OCI-LY7 (cell line): ENCODE data around the gene CXCL6. TPM values are rescaled to one million over a fixed set of nuclear protein-coding genes. Genes with fewer than 3 reads are reported as not detected.

Experiments used
- BruUV-seq: library from RNA; stranded (reverse); fragments of 400-500 nt; replicated peaks from 2 replicates; lab custom pipeline; 2021; lab: Mats Ljungman, UMichigan
- CTCF ChIA-PET: fragments of 300-600 bp; sonication (Branson Sonifier 250); formaldehyde crosslinking; loops from one replicate; lab custom pipeline; 2022; ENCODE audit warnings: antibody characterized with exemption; ENCODE audit not compliant: unreplicated experiment; lab: Charles Lee
- POLR2A ChIA-PET: fragments of 300-600 bp; sonication (Branson Sonifier 250); formaldehyde crosslinking; loops from one replicate; lab custom pipeline; 2022; ENCODE audit warnings: antibody characterized with exemption; lab: Charles Lee
- DNase-seq: peaks from one replicate; pipeline ENCODE4 v3.0.0-alpha.2; 2015; ENCODE audit warnings: low spot score
- H2AFZ ChIP-seq: fragments of 200-600 bp; sonication (generic), shearing (Covaris generic); 2 replicates; pipeline ENCODE4 v1.6.1; 2014; ENCODE audit warnings: mild to moderate bottlenecking, antibody characterized with exemption, low read length, moderate library complexity
- H3K27ac ChIP-seq: fragments of 200-600 bp; sonication (generic); 2 replicates; pipeline ENCODE4 v1.5.1; 2014; ENCODE audit warnings: mixed run types, low read depth, mild to moderate bottlenecking, moderate library complexity, low read length, inconsistent platforms; ENCODE audit not compliant: poor library complexity, severe bottlenecking
- H3K36me3 ChIP-seq: fragments of 200-600 bp; sonication (generic); 2 replicates; pipeline ENCODE4 v1.6.1; 2014; ENCODE audit warnings: mild to moderate bottlenecking, antibody characterized with exemption, low read length, moderate library complexity, mixed read lengths; ENCODE audit not compliant: insufficient read depth
- H3K4me1 ChIP-seq: fragments of 200-600 bp; sonication (generic); 2 replicates; pipeline ENCODE4 v1.5.1; 2014; ENCODE audit warnings: mild to moderate bottlenecking, low read length; ENCODE audit not compliant: insufficient read depth, poor library complexity, severe bottlenecking
- H3K4me2 ChIP-seq: fragments of 200-600 bp; sonication (generic); 2 replicates; pipeline ENCODE4 v1.6.1; 2014; ENCODE audit warnings: mild to moderate bottlenecking, low read length
- H3K4me3 ChIP-seq: fragments of 200-600 bp; sonication (generic); 2 replicates; pipeline ENCODE4 v1.5.1; 2014; ENCODE audit warnings: mild to moderate bottlenecking, low read depth, low read length; ENCODE audit not compliant: poor library complexity, severe bottlenecking
- H3K79me2 ChIP-seq: fragments of 200-600 bp; sonication (generic); 2 replicates; pipeline ENCODE4 v1.6.1; 2016; ENCODE audit warnings: low read depth, mild to moderate bottlenecking, low read length, moderate library complexity, mixed read lengths; ENCODE audit not compliant: insufficient read depth
- H3K9me2 ChIP-seq: fragments of 200-600 bp; sonication (generic); 2 replicates; pipeline ENCODE4 v1.6.1; 2016; ENCODE audit warnings: mild to moderate bottlenecking, low read length, mixed read lengths; ENCODE audit not compliant: insufficient read depth
- H3K9me3 ChIP-seq: fragments of 200-600 bp; sonication (generic); 2 replicates; pipeline ENCODE4 v1.6.1; 2014; ENCODE audit warnings: mild to moderate bottlenecking, mixed run types, low read length, mixed read lengths
- H4K20me1 ChIP-seq: fragments of 200-600 bp; sonication (generic); 2 replicates; pipeline ENCODE4 v1.6.1; 2014; ENCODE audit warnings: mild to moderate bottlenecking, antibody characterized with exemption, low read length, moderate library complexity, mixed read lengths; ENCODE audit not compliant: insufficient read depth
- EZH2phosphoT487 ChIP-seq: fragments of 200-600 bp; sonication (generic); IDR thresholded peaks from 2 replicates; pipeline ENCODE4 v1.6.1; 2018; ENCODE audit warnings: low read depth, borderline replicate concordance, mild to moderate bottlenecking, mixed run types, antibody characterized with exemption, low read length, moderate library complexity, mixed read lengths
- intact Hi-C: fragments of 100-400 bp; cut with micrococcal nuclease; formaldehyde crosslinking; loops from one replicate; pipeline ENCODE4 v1.10.0; 2022; ENCODE audit not compliant: unreplicated experiment
- total RNA-seq, 2 experiments: library from RNA; depleted of rRNA in 1 of 2; stranded (reverse); fragments of >200 nt in 1 of 2; shearing (Covaris generic) in 1 of 2; gene quantifications; 2 replicates each; pipeline ENCODE4 v1.2.3, GENCODE V29; 2014 to 2022
- TF ChIP-seq, protein P1 (sequence below): fragments of 200-600 bp; sonication (generic); conservative IDR thresholded peaks from 2 replicates; pipeline ENCODE4 v1.5.1; 2014; ENCODE audit warnings: mild to moderate bottlenecking, antibody characterized with exemption, low read length, moderate library complexity, mixed read lengths

The CXCL6 gene
- total RNA-seq, 2 experiments from 2014 or later = not detected

DNA sequence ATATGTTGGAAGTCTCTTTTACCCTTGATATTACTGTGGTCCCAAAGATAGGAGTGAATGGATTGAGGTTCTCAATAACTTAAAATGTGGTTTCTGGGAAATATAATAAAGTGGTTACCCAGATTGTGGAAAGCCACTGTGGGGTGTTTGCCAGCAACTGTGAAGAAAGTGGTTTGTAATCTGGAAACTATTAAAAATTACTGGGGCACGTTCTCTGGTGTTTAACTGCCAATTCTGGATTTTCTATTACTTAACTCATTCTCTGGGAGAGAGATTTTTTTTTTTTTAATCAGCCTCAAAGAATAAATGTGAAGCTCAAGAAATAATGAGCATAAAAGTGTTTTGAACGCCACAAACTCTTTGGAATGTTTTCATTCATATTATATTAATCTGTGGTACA lies 4.9 kb upstream of the CXCL6 start:
- ChIA-PET CTCF (no interaction called here), POLR2A (no interaction called here)
- H3K79me2 ChIP-seq = no peaks in the 10 kb centered on the region
- H3K4me3 ChIP-seq = no peak overlapping the region
- H3K4me2 ChIP-seq = no peak overlapping the region
- no peaks in the 10 kb centered on the region for H3K9me2 ChIP-seq
- intact Hi-C loops = no loop called here
- TF ChIP-seq, protein P1, sequence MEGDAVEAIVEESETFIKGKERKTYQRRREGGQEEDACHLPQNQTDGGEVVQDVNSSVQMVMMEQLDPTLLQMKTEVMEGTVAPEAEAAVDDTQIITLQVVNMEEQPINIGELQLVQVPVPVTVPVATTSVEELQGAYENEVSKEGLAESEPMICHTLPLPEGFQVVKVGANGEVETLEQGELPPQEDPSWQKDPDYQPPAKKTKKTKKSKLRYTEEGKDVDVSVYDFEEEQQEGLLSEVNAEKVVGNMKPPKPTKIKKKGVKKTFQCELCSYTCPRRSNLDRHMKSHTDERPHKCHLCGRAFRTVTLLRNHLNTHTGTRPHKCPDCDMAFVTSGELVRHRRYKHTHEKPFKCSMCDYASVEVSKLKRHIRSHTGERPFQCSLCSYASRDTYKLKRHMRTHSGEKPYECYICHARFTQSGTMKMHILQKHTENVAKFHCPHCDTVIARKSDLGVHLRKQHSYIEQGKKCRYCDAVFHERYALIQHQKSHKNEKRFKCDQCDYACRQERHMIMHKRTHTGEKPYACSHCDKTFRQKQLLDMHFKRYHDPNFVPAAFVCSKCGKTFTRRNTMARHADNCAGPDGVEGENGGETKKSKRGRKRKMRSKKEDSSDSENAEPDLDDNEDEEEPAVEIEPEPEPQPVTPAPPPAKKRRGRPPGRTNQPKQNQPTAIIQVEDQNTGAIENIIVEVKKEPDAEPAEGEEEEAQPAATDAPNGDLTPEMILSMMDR = no peak
- no peak for TF ChIP-seq EZH2phosphoT487
- H2AFZ ChIP-seq = no peak overlapping the region
- no TSS peak for BruUV-seq
- no peaks in the 10 kb centered on the region for H4K20me1 ChIP-seq
- H3K27ac ChIP-seq = no peak overlapping the region
- no peaks in the 10 kb centered on the region for H3K4me1 ChIP-seq
- H3K9me3 ChIP-seq = no peaks in the 10 kb centered on the region
- no peak for DNase-seq
- H3K36me3 ChIP-seq = no peaks in the 10 kb centered on the region

GRCh38 chr4:73832651-73833237 lies 3.7 kb upstream of the CXCL6 start:
- no peak overlapping the region for H3K4me3 ChIP-seq

GRCh38 chr4:73839071-73839470 lies 2.6 kb downstream of the CXCL6 start:
- no peak overlapping the region for H3K4me3 ChIP-seq
- H3K27ac ChIP-seq = no peak overlapping the region
- H3K4me1 ChIP-seq = no peaks in the 10 kb centered on the region
- H4K20me1 ChIP-seq = no peaks in the 10 kb centered on the region
- H2AFZ ChIP-seq = no peak overlapping the region
- no peaks in the 10 kb centered on the region for H3K36me3 ChIP-seq
- intact Hi-C loops = no loop called here
- no peak for TF ChIP-seq EZH2phosphoT487
- TF ChIP-seq, protein P1 = no peak
- BruUV-seq = no TSS peak
- CTCF ChIA-PET = no interaction called here
- no peak overlapping the region for H3K4me2 ChIP-seq
- no peaks in the 10 kb centered on the region for H3K79me2 ChIP-seq
- POLR2A ChIA-PET = interaction anchor here (1.1 kb wide), 1 partner anchor 17 kb away, joined by 3 read pairs; no protein-coding TSS in a partner anchor
- H3K9me2 ChIP-seq = no peaks in the 10 kb centered on the region
- H3K9me3 ChIP-seq = no peaks in the 10 kb centered on the region
- no peak for DNase-seq

More at GRCh38 chr4:73832651-73833237, 3.7 kb upstream of the CXCL6 start:
- no peak overlapping the region for H3K4me2 ChIP-seq
- H4K20me1 ChIP-seq = no peaks in the 10 kb centered on the region
- ChIA-PET POLR2A (interaction anchor here (1.6 kb wide), 1 partner anchor 10 kb away, joined by 3 read pairs; no protein-coding TSS in a partner anchor), CTCF (no interaction called here)
- H3K9me2 ChIP-seq = no peaks in the 10 kb centered on the region
- no peaks in the 10 kb centered on the region for H3K4me1 ChIP-seq
- DNase-seq = no peak
- no peaks in the 10 kb centered on the region for H3K9me3 ChIP-seq
- intact Hi-C loops = no loop called here
- TF ChIP-seq, protein P1 = no peak
- TF ChIP-seq EZH2phosphoT487 = no peak
- no peaks in the 10 kb centered on the region for H3K79me2 ChIP-seq
- no TSS peak for BruUV-seq
- no peaks in the 10 kb centered on the region for H3K36me3 ChIP-seq
- H3K27ac ChIP-seq = no peak overlapping the region
- no peak overlapping the region for H2AFZ ChIP-seq
